ENCODE data around the gene SMCO2.

The SMCO2 gene

GRCh38 chr12:27469176-27469736, 22.7 kb downstream of the SMCO2 start:
- H3K4me3 ChIP-seq (ENCODE audit: low read depth, low read length) = no peak overlapping the region
- no peak for DNase-seq (ENCODE audit: low read depth)
- TF ChIP-seq CTCF (IDR thresholded peaks at IDR 0.05; ENCODE audit: control insufficient read depth, extremely low read depth, insufficient read depth) = no peak

- TF ChIP-seq CTCF (IDR thresholded peaks at IDR 0.05; ENCODE audit: control insufficient read depth, extremely low read depth, insufficient read depth) = no peak
- no peak overlapping the region for H3K4me3 ChIP-seq (ENCODE audit: low read depth, low read length)
- no peak for DNase-seq (ENCODE audit: low read depth)
Observed at GRCh38 chr12:27472604-27473003, 26.1 kb downstream of the SMCO2 start.

- H3K4me3 ChIP-seq (ENCODE audit: low read depth, low read length) = no peak overlapping the region
- TF ChIP-seq CTCF (IDR thresholded peaks at IDR 0.05; ENCODE audit: control insufficient read depth, extremely low read depth, insufficient read depth) = no peak
- no peak for DNase-seq (ENCODE audit: low read depth)
Observed at GRCh38 chr12:27474344-27474743, 27.8 kb downstream of the SMCO2 start.

- H3K4me3 ChIP-seq (ENCODE audit: low read depth, low read length) = no peak overlapping the region
- no peak for TF ChIP-seq CTCF (IDR thresholded peaks at IDR 0.05; ENCODE audit: control insufficient read depth, extremely low read depth, insufficient read depth)
- no peak for DNase-seq (ENCODE audit: low read depth)
Observed at GRCh38 chr12:27477049-27477448, 30.5 kb downstream of the SMCO2 start.

- H3K4me3 ChIP-seq (ENCODE audit: low read depth, low read length) = no peak overlapping the region
- DNase-seq (ENCODE audit: low read depth) = no peak
- no peak for TF ChIP-seq CTCF (IDR thresholded peaks at IDR 0.05; ENCODE audit: control insufficient read depth, extremely low read depth, insufficient read depth)
Observed at GRCh38 chr12:27478949-27479348, 32.4 kb downstream of the SMCO2 start.

- no peak for DNase-seq (ENCODE audit: low read depth)
- TF ChIP-seq CTCF (IDR thresholded peaks at IDR 0.05; ENCODE audit: control insufficient read depth, extremely low read depth, insufficient read depth) = no peak
- no peak overlapping the region for H3K4me3 ChIP-seq (ENCODE audit: low read depth, low read length)
Observed at GRCh38 chr12:27480016-27480415, 33.5 kb downstream of the SMCO2 start.

GRCh38 chr12:27486961-27487360, 40.4 kb downstream of the SMCO2 start:
- no peak overlapping the region for H3K4me3 ChIP-seq (ENCODE audit: low read depth, low read length)
- no peak for TF ChIP-seq CTCF (IDR thresholded peaks at IDR 0.05; ENCODE audit: control insufficient read depth, extremely low read depth, insufficient read depth)
- DNase-seq (ENCODE audit: low read depth) = no peak

All from LNCaP clone FGC (cell line).